ENCODE measurements around the gene KRTCAP2.

- TF ChIP-seq, protein P1, sequence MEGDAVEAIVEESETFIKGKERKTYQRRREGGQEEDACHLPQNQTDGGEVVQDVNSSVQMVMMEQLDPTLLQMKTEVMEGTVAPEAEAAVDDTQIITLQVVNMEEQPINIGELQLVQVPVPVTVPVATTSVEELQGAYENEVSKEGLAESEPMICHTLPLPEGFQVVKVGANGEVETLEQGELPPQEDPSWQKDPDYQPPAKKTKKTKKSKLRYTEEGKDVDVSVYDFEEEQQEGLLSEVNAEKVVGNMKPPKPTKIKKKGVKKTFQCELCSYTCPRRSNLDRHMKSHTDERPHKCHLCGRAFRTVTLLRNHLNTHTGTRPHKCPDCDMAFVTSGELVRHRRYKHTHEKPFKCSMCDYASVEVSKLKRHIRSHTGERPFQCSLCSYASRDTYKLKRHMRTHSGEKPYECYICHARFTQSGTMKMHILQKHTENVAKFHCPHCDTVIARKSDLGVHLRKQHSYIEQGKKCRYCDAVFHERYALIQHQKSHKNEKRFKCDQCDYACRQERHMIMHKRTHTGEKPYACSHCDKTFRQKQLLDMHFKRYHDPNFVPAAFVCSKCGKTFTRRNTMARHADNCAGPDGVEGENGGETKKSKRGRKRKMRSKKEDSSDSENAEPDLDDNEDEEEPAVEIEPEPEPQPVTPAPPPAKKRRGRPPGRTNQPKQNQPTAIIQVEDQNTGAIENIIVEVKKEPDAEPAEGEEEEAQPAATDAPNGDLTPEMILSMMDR (IDR thresholded peaks at IDR 0.05): no peak
- TF ChIP-seq POLR2A (IDR thresholded peaks at IDR 0.05): no peak
Observed at GRCh38 chr1:155166051-155166470, 7.0 kb downstream of the KRTCAP2 start.

Data from ovary (tissue), 3 donors.